NCI-H2227 treated with DMSO at 0.1 percent for 48 hours (cell line): ENCODE measurements around the gene BEND4.
"Not testable (repeated sequence)": the region's sequence is repeated elsewhere in the genome, so short reads cannot be mapped to it uniquely, and the experiment has no call there.

Source experiments
- DNase-seq: peaks from one replicate; lab custom pipeline; 2025; lab: John Stamatoyannopoulos, UW

The BEND4 gene

GRCh38 chr4:42152507-42153504 is at the start of gene BEND4:
Gene BEND4, minus strand, starts transcription at chr4:42152655. Its CDS starts 512 bp downstream, at chr4:42152143.
- DNase-seq, result no peak

- no peak for DNase-seq
Measured at GRCh38 chr4:42197341-42197740, 44.9 kb upstream of the BEND4 start.

- no peak for DNase-seq
Measured at GRCh38 chr4:42172921-42173320, 20.5 kb upstream of the BEND4 start.

- DNase-seq, result no peak
Measured at GRCh38 chr4:42172128-42172790, 19.8 kb upstream of the BEND4 start.

- DNase-seq, result no peak
Measured at GRCh38 chr4:42167709-42168108, 15.3 kb upstream of the BEND4 start.

GRCh38 chr4:42166186-42166585 is 13.7 kb upstream of the BEND4 start:
- DNase-seq, result not testable (repeated sequence)

GRCh38 chr4:42159271-42160001 is 7.0 kb upstream of the BEND4 start:
- DNase-seq, result no peak

GRCh38 chr4:42151568-42152506 is 618 bp downstream of the BEND4 start:
- no peak for DNase-seq

- no peak for DNase-seq
Measured at GRCh38 chr4:42150653-42151567, 1.5 kb downstream of the BEND4 start.

- DNase-seq, result no peak
Measured at GRCh38 chr4:42149004-42149403, 3.5 kb downstream of the BEND4 start.

- DNase-seq, result no peak
Measured at GRCh38 chr4:42148425-42148824, 4.0 kb downstream of the BEND4 start.

GRCh38 chr4:42144028-42144427 is 8.4 kb downstream of the BEND4 start:
- no peak for DNase-seq

- no peak for DNase-seq
Measured at GRCh38 chr4:42142591-42142990, 9.9 kb downstream of the BEND4 start.

GRCh38 chr4:42136371-42136770 is 16.1 kb downstream of the BEND4 start:
- no peak for DNase-seq

- no peak for DNase-seq
Measured at GRCh38 chr4:42133006-42133405, 19.4 kb downstream of the BEND4 start.

- no peak for DNase-seq
Measured at GRCh38 chr4:42132099-42132498, 20.4 kb downstream of the BEND4 start.

GRCh38 chr4:42123071-42123644 is 29.3 kb downstream of the BEND4 start:
- DNase-seq, result no peak

GRCh38 chr4:42122237-42122636 is 30.2 kb downstream of the BEND4 start:
- no peak for DNase-seq

- no peak for DNase-seq
Measured at GRCh38 chr4:42119886-42120285, 32.6 kb downstream of the BEND4 start.

GRCh38 chr4:42112846-42113245 is 39.6 kb downstream of the BEND4 start:
- no peak for DNase-seq
